Ramos (cell line): ENCODE data around the gene CHMP3.
"Not testable (repeated sequence)": the region's sequence is repeated elsewhere in the genome, so short reads cannot be mapped to it uniquely, and the experiment has no call there.

Source experiments
- in situ Hi-C: fragments of 300-500 bp; cut with MboI; formaldehyde crosslinking; loops from one replicate; pipeline ENCODE4 v1.14.3; 2022; ENCODE audit warnings: low sequenced_read_pairs; ENCODE audit not compliant: unreplicated experiment

CHMP3 gene

DNA sequence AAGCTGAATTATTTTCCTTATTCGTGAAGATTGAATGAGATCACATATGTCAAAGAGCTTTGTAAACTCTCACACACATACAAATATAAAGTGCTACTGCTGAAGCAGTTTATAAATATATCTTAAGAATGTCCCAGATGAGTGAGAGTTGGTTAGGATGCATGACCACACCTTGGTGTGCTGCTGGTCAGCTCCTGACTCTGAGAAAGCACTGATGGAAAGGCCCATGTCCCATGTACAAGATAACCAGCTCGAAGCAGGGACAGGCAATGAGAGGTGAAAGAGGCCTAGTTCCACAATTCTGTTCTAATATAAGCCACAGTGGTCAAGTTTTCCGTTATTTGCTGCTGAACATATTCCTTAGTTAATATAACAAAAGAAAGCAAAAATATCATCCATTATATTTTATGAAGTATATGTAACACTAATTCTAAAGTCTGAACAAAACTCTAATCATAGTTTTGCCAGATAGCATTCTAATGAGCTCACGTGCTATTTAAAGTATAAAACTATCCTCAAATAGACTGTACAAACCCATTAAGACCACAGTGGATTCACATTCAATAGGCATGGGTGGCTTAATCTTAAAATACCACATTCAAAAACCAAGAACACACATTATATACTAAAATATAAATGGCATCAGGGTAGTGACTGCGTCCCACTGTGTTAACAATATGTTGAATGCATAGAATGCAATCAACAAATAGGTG lies 49.1 kb downstream of the CHMP3 start:
- in situ Hi-C loops = no loop called here

DNA sequence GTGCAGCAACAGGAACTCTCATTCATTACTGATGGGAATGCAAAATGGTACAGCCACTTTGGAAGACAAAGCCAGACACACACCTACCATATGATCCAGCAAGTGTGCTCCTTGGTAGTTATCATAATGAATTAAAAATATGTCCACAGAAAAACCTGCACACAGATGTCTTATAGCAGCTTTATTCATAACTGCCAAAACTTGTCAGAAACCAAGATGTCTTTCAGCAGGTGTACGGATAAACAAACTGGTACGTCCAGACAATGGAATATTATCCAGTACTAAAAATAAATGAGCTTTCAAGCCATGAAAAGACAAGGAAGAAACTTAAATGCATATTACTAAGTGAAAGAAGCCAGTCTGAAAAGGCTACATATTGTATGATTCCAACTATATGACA lies 50.4 kb downstream of the CHMP3 start:
- in situ Hi-C loops = no loop called here

DNA sequence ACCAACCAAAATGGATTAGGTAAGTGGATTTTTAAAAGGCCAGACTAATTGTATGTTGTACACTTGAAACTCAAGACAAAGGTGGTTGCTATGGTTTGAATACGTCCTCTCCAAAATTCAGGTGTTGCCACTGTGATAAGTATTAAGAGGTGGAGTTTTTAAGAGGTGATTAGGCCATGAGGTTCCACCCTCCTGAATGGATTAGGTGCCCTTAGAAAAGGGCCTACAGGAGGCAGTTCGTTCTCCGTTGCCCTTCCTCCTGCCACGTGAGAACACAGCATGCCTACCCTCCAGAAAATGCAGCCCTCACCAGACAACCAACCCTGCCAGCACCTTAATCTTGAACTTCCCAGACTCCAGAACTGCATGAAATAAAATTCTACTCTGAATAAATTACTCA lies 51.2 kb downstream of the CHMP3 start:
- in situ Hi-C loops = no loop called here

DNA sequence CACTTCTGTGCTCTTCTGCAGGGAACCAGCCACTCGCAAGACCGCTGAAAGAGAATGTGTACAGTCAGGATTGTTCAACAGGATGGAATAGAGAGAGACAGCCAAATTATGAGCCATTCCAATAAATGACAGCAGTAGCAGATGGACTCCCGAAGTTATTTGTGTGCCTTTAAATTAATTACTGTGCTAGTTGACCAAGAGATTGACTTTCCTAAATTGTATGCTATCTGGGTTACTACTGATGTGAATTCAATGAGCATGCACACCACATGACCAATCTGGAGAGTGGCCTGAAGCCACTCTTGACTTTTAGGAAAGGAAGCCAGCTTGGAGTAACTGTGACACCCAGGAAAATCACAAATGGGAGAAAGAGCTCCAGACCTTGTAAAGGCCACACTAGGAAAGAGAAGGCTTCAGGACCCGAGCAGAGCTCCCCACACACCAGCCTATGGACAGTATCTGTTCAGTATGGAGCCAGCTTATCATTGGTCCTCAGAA lies 52.8 kb downstream of the CHMP3 start:
- in situ Hi-C loops = no loop called here

DNA sequence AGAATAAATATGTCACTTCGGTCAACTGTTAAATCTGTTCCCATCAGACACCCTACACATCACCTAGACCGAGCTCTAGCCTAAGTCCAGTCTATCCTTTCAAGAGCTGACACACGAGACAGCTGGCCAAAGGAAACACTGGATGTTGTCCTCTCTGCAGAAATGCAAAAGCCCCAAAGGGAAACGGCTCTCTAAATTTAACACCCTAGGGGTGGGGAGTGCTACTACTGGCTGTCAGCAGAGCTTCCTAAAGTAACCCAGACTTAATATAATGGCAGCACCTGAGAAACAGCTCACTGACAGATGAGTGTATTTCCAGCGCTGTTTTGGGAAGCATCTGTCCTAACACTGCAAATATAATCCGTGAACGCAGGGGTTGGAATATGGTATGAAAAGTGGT lies 55.6 kb downstream of the CHMP3 start:
- in situ Hi-C loops = no loop called here

DNA sequence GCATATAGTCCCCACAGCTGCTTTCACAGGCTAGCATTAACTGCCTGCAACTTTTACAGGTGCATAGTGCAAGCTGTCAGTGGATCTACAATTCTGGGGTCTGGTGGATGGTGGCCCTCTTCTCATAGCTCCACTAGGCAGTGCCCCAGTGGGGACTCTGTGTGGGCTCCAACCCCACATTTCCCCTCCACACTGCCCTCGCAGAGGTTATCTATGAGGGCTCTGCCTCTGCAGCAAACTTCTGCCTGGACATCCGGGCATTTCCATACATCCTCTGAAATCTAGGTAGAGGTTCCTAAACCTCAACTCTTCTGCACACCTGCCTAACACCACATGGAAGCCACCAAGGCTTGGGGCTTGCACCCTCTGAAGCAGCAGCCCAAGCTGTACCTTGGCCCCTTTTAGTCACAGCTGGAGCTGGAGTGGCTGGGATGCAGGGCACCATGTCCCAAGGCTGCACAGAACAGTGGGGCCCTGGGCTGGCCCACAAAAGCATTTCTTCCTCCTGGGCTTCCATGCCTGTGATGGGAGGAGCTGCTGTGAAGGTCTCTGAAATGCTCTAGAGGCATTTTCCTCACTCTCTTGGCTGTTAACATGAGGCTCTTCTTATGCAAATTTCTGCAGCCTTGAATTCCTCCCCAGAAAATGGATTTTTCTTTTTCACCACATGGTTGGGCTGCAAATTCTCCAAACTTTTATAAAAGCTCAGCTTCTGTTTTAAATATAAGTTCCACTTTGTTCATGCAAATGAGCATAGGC lies 62.7 kb downstream of the CHMP3 start:
- in situ Hi-C loops = no loop called here

DNA sequence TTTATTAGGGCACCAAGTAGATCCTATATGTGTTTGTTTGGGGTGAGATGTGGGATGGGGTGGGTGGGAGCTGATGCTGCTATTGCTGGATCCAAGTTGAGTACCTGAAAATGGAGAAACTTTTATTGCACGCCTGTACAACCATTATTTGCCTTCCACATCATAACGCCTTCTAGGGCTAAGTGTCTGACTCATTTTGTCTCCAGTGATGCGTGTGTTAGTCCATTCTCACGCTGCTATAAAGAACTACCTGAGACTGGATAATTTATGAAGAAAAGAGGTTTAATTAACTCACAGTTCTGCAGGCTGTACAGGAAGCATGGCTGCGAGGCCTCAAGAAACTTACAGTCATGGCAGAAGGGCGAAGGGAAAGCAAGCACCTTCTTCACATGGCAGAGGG lies 63.9 kb downstream of the CHMP3 start:
- in situ Hi-C loops = no loop called here

DNA sequence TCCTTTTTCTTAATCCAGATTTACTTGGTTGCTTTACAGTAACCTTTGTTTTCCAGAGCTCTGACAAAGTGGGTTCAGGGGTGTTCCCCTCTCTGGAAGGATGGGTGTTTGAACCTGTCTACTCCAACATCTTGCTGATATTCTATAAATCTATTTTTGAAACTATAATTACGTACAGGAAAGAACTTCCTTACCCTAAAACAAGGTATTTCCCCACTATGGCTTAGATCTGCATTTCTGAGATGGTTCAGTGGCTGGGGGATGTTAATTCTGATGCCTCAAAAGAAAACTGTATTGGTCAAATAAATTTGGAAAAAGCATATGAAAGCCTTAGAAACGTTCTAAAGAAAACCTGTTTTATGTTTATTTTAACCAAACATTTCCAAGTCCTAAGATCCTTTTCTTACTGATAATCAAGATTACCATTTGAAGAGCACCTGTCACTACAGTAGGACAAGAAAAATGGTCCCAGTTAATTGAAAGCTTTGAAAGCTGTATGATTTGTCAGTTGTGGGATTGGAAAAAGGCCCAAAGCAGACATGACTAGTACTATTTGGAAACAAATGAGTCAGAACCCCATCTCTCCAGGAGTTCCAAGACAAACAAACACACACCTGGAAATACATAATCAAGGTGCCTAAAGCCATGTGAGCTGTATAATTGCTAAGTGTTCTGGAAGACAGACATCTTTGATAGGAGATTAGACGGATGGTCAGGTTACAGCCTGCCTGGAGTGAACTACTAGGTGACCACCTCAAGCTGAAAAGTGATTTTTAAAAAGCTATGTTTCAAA lies 64.6 kb downstream of the CHMP3 start:
- in situ Hi-C loops = no loop called here

DNA sequence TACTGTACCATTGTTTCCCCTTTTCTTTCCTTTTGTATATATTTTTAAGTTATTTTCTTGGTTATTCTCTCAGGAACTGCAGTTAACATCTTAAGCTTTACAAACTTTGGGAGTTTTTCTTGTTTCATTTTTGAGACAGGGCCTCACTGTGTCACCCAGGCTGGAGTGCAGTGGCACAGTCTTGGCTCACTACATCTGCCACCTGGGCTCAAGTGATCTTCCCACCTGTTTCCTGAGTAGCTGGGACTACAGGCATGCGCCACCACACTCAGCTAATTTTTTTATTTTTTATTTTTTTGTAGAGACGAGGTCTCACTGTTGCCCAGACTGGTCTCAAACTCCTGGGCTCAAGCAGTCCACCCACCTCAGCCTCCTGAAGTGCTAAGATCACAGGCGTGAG lies 66.9 kb downstream of the CHMP3 start:
- in situ Hi-C loops = not testable (repeated sequence)

DNA sequence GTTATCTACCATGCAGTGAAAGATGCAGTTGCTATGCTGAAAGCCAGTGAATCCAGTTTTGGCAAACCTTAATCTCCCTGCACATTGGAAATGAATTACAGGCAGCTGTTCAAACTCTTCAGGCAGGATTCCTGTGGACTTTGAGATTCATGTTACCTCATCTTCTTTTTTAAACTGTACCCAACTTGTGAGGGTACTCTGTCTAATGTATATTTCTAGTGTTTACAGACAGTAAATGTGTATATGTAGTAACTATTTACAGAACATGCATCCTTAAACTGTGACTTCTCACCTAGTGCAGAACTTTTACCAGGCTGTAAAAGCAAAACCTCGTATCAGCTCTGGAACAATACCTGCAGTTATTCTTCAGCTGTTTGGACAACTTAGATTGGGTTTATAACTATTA lies 71.2 kb downstream of the CHMP3 start:
- in situ Hi-C loops = no loop called here

DNA sequence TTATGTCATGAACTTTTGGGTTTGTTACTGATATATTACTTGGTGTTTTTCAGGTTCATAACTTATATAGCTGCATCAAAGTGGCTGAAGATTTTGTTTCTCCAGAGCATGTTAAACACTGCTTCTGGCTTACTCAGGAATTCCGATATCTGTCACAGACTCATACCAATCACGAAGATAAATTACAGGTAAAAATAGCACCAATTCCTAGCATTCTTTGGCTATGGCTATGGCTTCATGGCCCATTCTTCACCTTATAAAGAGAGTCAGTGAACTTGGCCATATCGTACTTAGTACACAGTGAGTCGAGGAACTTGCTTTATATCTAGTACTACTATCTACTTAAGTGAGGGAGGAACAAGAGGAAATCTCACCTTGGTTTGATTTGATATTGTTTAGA lies 72.2 kb downstream of the CHMP3 start:
- in situ Hi-C loops = no loop called here

DNA sequence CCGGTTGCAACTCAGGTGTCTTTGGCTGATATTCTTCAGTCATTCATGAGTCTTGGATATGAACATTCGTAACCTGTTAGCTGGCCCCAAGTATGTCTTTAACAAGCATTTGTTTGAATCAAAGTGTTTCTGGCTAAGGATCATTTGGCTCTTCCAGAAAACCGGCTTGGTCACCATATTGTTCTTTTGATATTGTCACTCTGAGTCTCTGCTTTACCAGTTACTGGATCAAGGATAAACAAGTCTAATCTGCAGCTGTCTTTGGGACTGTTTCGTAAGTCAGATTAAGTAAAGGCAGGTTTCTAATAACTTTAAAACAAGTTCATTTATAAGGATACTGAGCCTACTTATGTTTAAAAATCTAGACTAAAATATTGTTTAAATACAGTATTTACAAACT lies 73.0 kb downstream of the CHMP3 start:
- in situ Hi-C loops = no loop called here

DNA sequence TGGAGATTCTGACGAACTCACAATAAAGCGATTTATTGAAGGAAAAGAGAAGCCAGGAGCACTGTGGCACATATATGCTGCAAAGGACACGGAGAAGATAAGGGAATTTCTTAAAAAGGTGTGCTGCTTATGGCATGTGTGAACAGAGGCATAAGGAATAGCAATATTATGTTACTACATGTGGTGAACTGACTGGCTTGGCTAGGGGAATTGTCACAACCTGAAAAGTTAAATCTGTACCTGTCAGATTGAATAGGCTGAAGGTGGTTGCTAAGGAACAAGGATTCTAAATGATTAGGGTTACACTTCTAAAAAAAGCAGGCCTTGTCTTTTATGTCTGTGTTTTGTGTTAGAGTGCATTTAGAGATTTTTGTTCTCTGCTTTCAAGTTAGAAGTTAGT lies 73.7 kb downstream of the CHMP3 start:
- in situ Hi-C loops = no loop called here

DNA sequence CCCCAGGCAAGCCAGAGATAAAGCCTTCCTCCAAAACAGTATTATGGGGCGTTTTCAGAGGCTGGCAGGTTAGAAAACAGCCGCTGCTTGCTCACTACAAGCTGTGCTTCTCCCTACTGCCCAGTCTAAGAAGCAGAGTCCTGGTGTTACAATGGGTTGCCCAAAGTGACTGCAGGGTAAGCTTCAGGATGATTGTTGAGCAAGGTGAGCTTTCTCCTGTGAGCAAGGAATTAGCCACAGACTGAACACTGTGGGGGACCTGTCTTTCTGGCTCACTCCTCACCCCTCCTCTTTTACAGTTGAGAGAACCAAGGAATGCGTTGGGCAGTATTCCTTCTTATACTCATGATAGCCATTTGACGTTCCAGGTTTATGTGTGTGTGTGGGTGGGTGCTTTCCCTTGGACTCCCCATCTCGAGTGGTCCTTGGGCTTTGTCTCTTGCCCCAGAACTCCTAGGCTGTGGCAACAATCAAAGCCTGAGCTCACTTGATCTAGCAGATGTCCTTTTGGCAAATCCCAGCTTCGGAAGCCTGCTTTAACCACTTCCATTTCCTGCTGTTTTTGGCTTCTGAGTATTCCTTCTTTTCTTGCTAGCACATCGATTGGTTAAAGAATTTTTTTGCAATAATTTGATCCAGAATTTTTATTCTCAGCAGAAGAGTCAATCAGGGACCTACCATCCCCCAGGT lies 74.5 kb downstream of the CHMP3 start:
- in situ Hi-C loops = no loop called here

DNA sequence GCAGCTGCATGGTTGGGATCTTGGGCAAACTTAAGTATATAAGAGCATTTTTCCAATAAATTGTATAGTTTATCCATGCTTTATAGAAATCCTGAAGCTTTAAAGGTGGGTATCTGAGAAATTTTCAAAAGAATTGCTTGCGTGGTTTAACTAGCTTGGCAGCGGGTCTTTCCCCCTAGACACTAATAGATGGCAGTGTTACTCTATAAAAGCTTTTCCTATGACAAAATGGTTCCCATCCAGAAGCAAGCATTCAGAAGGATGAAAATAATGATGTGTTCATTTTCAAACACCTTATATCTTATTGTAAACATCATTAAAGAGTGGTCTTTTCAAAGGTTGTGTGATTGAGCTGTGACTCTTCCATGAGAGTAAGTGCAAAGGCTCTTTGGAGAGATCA lies 76.2 kb downstream of the CHMP3 start:
- in situ Hi-C loops = no loop called here

DNA sequence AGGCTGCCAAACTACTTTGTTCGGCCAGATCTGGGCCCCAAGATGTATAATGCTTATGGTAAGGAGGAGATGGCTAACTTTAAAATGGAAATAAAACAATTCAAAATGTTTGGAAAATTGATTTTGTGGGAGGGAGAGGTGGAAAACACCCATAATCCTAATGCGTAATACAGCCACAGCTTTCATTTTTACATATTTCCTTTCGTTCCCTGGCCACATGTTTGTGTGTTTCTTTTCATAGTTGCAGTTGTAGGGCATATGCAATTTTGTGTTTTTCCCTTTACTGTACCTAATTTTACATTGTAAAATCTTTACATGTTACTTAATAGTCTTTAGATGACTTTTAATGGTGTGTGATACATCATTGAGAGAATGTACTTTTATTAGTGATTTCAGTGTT lies 77.4 kb downstream of the CHMP3 start:
- in situ Hi-C loops = no loop called here

DNA sequence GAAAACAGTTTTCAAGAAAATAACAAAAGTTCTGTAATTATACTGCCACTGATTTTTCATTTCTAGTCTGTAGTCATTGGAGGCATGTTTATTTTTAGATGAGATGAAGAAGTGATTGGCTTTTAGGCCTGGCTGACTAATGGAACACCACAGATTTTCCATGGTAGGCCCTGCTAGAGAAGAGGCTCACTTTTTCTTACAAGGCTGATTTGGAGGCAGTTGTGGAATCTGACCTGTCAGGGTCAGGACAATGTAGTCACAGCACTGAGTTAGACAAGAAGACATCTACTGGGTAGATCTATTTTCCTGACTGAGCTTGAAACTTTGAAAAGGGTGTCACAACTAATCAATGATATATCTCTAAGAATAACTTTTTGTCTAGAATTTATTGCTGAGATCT lies 78.1 kb downstream of the CHMP3 start:
- in situ Hi-C loops = no loop called here

DNA sequence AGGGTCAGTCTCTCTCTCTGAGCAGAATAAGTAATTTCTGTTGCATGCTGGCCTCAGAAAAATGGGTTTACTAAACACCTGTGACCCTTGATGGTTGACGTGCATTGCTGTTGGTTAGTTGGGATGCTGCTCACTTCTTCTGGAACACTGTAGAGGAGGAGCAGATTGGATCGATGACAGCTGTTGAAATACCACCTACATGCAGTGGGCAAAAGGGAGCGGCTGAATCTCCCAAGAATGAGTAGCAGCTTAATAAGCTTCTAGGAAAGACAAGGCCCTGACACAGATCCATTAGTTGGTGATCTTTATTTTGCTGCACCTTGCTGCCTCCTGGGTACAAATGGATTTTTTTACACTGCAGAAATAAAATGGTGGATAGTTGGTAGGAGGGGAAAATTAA lies 78.9 kb downstream of the CHMP3 start:
- in situ Hi-C loops = no loop called here

DNA sequence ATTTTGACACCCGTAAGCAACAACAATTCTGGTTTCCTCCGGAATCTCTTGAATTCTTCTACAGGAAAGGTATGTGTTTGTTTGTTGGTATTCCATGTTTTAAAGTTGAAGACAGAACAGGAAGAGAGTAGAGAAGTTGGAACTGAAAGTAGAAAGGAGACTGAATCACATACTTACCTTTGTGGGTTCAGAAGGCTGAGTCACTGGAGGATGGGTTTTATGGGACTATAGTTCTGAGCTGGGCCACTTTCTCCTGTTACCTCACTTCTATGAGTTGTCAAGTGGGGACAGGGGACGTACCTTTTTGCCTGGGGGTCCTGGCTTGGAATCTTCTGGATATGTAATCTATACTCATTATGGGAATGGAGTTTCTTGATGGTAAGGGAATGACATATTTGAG lies 81.2 kb downstream of the CHMP3 start:
- in situ Hi-C loops = no loop called here

DNA sequence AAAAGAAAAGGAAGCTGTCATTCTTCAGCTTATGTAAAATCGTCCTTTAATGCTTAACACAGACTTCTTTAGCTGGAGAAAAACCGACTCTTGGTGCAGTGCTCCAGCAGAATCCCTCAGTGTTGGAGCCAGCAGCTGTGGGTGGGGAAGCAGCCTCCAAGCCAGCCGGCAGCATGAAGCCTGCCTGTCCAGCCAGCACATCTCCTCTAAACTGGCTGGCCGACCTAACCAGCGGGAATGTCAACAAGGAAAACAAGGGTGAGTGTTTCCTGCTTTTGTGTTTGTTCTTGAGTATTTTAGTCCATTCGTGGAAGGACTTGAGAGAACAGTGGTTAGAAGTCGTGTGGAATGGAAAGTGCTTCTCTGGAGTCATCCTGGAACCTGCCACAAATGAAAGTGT lies 83.1 kb downstream of the CHMP3 start:
- in situ Hi-C loops = no loop called here

DNA sequence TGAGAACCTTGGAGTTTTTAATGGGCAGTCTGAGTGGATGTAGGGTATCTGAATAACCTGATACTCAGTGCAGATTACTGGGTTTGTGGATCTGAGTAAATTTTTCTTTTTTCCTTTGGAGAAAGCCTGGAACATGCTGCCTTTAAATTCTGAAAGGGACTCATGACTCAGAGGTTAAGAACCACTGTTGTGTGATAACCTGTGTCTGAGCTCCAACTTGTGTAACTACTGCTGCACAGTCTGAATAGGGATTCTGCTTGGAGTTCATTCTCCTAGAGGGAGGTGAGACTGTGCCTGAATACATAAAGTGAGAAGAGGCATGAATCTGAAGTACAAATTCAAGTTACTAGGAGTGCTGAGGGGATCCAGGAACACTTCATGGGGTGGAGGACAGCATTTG lies 85.9 kb downstream of the CHMP3 start:
- in situ Hi-C loops = no loop called here
